ENCODE results near the gene ZFAND2A.

ZFAND2A gene

DNA sequence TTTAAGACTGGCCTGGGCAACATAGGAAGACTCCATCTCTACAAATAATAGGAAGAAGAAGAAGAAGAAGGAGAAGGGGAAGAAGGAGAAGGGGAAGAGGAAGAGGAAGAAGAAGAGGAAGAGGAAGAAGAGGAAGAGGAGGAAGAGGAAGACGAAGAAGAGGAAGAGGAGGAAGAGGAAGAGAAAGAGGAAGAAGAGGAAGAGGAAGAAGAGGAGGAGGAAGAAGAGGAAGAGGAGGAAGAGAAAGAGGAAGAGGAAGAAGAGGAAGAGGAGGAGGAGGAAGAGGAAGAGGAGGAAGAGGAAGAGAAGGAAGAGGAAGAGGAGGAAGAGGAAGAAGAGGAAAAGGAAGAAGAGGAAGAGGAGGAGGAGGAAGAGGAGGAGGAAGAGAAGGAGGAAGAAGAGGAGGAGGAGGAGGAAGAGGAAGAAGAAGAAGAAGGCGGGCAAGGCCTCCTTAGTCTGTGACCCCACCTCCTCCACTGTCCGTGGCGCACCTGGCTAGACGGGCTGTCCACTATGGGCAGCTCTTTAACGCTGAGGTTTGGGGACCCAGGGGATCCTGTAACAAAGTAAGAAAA, 28.8 kb upstream of the ZFAND2A start:
- no peak for ATAC-seq
- TF ChIP-seq ZFP3 (CRISPR knock-in tag; IDR thresholded peaks at IDR 0.05) (no peak), TCF4 (CRISPR knock-in tag; IDR thresholded peaks at IDR 0.05; ENCODE audit: borderline replicate concordance) (no peak), TOX (CRISPR knock-in tag; IDR thresholded peaks at IDR 0.05; ENCODE audit: borderline replicate concordance) (no peak), ISL1 (CRISPR knock-in tag; IDR thresholded peaks at IDR 0.05) (no peak), OSR1 (CRISPR knock-in tag; IDR thresholded peaks at IDR 0.05) (no peak), ZC3H10 (CRISPR knock-in tag; IDR thresholded peaks at IDR 0.05) (no peak), RARB (CRISPR knock-in tag; IDR thresholded peaks at IDR 0.05) (no peak), ZNF70 (CRISPR knock-in tag; IDR thresholded peaks at IDR 0.05) (no peak), ZFP30 (CRISPR knock-in tag; IDR thresholded peaks at IDR 0.05) (no peak), SNAI2 (CRISPR knock-in tag; IDR thresholded peaks at IDR 0.05) (no peak), CSDC2 (CRISPR knock-in tag; IDR thresholded peaks at IDR 0.05) (no peak), ZNF8 (CRISPR knock-in tag; IDR thresholded peaks at IDR 0.05) (no peak), BACH2 (CRISPR knock-in tag; IDR thresholded peaks at IDR 0.05; ENCODE audit: borderline replicate concordance) (no peak)
- TF ChIP-seq, protein P1, sequence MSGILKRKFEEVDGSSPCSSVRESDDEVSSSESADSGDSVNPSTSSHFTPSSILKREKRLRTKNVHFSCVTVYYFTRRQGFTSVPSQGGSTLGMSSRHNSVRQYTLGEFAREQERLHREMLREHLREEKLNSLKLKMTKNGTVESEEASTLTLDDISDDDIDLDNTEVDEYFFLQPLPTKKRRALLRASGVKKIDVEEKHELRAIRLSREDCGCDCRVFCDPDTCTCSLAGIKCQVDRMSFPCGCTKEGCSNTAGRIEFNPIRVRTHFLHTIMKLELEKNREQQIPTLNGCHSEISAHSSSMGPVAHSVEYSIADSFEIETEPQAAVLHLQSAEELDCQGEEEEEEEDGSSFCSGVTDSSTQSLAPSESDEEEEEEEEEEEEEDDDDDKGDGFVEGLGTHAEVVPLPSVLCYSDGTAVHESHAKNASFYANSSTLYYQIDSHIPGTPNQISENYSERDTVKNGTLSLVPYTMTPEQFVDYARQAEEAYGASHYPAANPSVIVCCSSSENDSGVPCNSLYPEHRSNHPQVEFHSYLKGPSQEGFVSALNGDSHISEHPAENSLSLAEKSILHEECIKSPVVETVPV (CRISPR knock-in tag; IDR thresholded peaks at IDR 0.05), result no peak
- TF ChIP-seq, protein P2, sequence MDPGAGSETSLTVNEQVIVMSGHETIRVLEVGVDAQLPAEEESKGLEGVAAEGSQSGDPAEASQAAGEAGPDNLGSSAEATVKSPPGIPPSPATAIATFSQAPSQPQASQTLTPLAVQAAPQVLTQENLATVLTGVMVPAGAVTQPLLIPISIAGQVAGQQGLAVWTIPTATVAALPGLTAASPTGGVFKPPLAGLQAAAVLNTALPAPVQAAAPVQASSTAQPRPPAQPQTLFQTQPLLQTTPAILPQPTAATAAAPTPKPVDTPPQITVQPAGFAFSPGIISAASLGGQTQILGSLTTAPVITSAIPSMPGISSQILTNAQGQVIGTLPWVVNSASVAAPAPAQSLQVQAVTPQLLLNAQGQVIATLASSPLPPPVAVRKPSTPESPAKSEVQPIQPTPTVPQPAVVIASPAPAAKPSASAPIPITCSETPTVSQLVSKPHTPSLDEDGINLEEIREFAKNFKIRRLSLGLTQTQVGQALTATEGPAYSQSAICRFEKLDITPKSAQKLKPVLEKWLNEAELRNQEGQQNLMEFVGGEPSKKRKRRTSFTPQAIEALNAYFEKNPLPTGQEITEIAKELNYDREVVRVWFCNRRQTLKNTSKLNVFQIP (CRISPR knock-in tag; IDR thresholded peaks at IDR 0.05; ENCODE audit: borderline replicate concordance, low read depth), result no peak
- TF ChIP-seq, protein P3, sequence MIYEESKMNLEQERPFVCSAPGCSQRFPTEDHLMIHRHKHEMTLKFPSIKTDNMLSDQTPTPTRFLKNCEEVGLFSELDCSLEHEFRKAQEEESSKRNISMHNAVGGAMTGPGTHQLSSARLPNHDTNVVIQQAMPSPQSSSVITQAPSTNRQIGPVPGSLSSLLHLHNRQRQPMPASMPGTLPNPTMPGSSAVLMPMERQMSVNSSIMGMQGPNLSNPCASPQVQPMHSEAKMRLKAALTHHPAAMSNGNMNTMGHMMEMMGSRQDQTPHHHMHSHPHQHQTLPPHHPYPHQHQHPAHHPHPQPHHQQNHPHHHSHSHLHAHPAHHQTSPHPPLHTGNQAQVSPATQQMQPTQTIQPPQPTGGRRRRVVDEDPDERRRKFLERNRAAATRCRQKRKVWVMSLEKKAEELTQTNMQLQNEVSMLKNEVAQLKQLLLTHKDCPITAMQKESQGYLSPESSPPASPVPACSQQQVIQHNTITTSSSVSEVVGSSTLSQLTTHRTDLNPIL (CRISPR knock-in tag; IDR thresholded peaks at IDR 0.05; ENCODE audit: low read depth), result no peak

DNA sequence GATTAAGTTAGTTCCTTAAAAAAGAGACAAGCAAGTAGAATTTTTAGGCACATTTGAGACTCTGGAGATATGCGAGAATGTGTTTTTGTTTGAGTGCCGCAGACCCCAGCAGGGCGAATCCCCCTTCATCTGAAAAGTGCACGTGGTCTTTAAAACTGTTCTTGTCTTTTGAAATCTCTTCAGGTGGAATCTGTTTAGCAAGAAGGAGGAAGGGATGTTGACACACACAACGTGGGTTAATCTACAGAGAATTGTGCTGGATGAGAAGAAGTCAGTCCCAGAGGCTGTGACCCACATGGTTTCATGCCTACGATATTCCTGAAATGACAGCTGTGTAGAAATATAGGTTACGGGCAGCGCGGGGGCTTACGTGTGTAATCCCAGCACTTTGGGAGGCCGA, 27.1 kb upstream of the ZFAND2A start:
- TF ChIP-seq SNAI2 (CRISPR knock-in tag; IDR thresholded peaks at IDR 0.05) (no peak), RARB (CRISPR knock-in tag; IDR thresholded peaks at IDR 0.05) (no peak), TOX (CRISPR knock-in tag; IDR thresholded peaks at IDR 0.05; ENCODE audit: borderline replicate concordance) (no peak)
- TF ChIP-seq, protein P4, sequence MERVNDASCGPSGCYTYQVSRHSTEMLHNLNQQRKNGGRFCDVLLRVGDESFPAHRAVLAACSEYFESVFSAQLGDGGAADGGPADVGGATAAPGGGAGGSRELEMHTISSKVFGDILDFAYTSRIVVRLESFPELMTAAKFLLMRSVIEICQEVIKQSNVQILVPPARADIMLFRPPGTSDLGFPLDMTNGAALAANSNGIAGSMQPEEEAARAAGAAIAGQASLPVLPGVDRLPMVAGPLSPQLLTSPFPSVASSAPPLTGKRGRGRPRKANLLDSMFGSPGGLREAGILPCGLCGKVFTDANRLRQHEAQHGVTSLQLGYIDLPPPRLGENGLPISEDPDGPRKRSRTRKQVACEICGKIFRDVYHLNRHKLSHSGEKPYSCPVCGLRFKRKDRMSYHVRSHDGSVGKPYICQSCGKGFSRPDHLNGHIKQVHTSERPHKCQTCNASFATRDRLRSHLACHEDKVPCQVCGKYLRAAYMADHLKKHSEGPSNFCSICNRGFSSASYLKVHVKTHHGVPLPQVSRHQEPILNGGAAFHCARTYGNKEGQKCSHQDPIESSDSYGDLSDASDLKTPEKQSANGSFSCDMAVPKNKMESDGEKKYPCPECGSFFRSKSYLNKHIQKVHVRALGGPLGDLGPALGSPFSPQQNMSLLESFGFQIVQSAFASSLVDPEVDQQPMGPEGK (CRISPR knock-in tag; IDR thresholded peaks at IDR 0.05; ENCODE audit: borderline replicate concordance), result no peak
- ATAC-seq, result no peak

DNA sequence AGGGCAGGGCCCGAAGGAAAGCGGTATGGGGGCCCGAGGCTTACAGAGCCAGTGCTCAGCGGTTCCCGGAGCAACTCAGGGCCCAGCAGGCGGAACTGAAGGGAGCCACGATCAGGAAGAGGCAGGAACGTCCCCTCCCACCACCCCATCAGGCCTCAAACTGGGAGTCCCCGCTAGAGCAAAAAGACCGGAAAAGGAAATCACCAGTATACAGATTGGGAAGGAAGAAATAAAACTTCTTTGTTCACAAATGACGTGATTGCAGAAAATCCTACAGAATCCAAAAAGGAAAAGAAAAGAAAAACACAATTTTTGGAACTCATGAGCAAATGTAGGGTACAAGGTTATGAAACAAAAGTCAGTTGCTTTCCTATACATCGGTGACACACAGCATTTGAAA, 21.6 kb upstream of the ZFAND2A start:
- TF ChIP-seq ESRRG (CRISPR knock-in tag; IDR thresholded peaks at IDR 0.05) (no peak), SNAI2 (CRISPR knock-in tag; IDR thresholded peaks at IDR 0.05) (no peak), ISL1 (CRISPR knock-in tag; IDR thresholded peaks at IDR 0.05) (no peak)
- TF ChIP-seq, protein P4 (CRISPR knock-in tag; IDR thresholded peaks at IDR 0.05; ENCODE audit: borderline replicate concordance), result no peak
- ATAC-seq, result no peak

DNA sequence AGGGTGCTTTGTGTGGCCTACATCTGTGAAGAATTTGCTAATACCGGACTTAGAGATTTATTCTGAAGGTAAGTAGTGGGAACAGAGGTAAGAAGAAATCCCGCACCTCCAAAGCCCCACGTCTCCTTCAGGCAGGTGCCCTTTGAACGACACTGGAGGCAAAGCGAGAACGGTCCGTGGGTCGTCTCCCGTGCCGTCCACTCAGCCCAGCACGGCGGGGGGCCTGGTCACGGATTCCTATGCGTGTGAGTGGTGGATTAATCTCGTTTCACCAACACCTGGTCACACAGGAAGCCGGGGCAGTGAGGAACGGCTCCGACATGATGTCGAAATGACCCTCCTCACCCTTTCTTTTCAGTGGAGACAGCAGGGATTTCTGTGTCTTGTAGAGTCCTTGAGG, 21.0 kb upstream of the ZFAND2A start:
- ATAC-seq, result no peak
- TF ChIP-seq ARNTL (CRISPR knock-in tag; IDR thresholded peaks at IDR 0.05; ENCODE audit: borderline replicate concordance, low read depth) (no peak), CSDC2 (CRISPR knock-in tag; IDR thresholded peaks at IDR 0.05) (no peak), ZNF70 (CRISPR knock-in tag; IDR thresholded peaks at IDR 0.05) (no peak)
